Fibroblast of skin of back (primary cell): Measurements from ENCODE around the gene RPS6KA5.

ENCODE experiments used
- DNase-seq: peaks from one replicate; pipeline ENCODE4 v3.0.0-alpha.2; 2013

The RPS6KA5 gene

DNA sequence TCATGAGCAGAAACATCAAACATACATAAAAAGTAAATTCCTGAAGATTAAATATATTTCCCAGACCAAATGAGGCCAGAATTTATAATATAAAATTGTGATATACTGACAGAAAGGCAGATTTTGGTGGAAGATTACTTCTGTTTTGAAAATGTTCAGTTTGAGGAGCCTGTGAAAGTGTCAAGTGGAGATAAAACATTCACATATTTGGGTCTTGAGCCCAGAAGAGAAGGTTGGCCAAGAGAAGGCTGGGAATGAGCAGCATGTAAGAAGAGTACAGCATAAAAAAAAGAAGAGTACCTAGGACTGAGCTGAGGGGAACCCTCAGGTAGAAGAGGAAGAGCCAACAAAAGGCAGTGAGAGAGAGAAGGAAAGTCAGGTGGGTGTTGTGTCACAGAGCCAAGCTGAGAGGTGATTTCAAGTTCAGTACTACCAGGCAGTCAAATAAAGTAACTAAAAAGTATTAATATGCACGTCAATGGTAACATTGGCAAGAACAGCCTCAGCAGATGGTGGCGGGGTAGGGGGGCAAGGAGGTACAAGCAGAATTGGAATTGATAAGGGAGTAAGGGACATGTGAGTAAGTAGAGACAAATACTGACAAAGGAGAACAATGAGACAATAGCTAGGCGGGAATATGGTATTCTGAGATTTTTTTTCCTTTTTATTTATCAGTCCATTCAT is 123.5 kb downstream of the RPS6KA5 start:
- DNase-seq = no peak

DNA sequence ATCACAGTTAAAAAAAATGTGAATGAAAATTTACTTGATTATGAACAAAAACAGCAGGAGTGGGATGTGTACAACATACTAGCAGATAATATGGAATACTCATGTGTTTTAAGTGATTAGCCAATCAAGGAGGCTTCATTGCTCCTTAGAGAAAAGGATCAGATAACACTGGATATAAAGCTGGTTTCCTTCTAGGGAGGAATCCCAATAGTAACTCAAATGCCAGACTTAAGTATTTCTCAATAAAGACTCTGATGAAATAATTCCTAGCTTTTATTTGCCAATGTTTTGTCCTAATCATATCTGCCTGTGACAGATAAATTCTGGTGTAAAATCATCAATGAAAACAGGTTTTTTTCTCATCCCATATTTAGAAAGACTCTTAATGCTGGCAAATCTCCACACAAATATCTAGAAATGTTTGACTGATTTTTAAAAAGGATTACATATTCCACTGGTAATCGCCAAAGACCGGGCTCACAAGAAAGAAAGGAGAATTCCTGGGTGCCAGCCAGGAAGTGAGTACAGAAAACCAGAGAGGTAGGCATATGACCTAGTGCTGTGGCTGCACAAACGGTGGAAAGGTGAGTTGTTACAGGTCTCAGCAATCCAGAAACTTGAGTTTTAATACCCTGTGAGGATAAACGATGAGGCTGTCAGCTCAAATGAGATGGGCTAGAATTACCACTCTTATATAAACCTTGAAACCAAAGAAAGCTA is 135.7 kb downstream of the RPS6KA5 start:
- DNase-seq = no peak

DNA sequence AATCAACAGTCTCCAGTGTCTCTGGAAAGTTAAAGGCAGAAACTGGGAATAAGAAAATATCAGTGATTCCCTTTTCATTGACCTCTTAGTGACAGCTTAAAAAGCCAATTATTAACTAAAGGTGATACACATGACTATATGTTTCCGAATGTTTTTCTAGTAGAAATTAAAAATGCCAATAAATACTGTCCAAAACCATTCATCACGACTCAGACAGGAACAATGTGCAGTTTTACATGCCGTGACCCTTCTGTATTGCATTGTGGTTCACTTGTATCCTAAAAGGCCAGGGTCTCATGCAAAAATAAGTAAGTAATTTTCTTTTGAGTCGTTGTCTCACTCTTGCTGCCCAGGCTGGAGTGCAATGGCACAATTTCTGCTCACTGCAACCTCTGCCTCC is 138.3 kb downstream of the RPS6KA5 start:
- no peak for DNase-seq

DNA sequence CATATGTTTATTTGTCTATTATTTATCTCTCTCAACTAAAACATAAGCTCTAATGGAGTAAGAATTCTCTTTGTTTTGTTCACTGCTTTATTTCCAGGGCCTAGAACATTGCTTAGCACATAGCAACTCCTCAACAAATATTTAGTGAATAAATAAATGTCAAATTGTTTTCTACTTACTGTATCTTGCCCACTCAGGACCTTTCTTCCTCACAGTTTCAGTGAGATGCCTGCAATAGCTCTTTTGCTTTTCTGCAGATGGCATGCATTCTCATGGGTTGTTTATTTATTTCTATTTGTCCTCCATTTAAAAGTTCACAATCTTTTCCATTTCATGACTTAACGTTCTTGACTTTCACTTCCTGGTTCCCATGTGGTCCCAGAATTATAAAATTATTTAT is 149.3 kb downstream of the RPS6KA5 start:
- DNase-seq = peak; percentile 10

DNA sequence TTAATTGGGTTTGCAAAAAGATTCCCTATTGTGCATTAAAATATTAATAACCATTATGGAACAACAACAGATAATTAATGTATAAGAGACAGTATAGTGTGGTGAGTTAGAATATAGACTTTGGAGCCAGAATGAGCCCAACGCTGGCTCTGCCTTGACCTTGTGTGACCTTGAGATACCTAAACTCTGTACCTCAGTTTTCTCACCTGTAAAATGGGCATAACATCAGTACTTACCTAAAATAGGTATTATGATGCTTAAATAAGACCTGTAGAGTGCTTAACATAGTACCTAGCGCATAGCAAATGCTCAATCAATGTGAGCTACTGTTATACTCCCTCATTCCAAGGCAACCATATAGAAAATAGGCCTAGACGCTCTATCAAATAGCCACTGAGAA is 153.3 kb downstream of the RPS6KA5 start:
- no peak for DNase-seq

DNA sequence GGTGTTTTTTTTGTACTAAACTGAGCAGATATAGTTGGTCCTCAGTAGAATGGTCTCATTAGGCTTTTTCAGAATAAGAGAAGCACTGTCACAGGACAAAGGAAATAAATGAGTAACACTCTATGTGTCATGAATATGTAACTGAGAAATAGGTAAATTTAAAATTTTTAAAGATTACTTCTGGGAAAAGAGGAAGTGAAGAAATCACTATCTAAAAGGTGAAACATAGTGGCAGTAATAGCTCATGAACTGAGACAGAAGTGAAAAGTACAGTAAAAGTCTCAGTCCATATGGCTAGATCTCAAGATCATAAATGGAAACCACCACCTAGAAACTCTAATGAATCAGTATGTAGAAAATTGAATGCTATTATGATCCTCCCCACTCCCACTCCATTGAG is 154.9 kb downstream of the RPS6KA5 start:
- DNase-seq = no peak

DNA sequence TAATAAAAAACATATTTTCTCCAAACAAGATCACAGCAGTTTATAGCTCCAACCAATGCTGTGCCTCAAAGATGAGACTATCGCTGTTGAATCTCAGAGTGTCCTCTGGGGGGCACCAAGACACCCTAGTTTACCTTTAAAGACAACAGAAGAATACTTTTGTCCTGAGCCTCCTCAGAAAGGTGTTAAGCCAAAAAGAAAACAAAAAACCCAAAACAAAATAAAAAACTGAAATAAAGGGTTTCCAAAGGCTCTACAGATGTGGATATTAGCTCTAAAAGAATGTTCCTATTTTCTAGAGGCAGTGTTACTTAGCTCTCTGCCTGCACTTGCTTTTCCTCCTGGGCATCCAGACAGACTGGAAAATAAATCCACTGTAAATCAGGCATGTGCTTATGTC is 157.3 kb downstream of the RPS6KA5 start:
- DNase-seq = peak; percentile 49

DNA sequence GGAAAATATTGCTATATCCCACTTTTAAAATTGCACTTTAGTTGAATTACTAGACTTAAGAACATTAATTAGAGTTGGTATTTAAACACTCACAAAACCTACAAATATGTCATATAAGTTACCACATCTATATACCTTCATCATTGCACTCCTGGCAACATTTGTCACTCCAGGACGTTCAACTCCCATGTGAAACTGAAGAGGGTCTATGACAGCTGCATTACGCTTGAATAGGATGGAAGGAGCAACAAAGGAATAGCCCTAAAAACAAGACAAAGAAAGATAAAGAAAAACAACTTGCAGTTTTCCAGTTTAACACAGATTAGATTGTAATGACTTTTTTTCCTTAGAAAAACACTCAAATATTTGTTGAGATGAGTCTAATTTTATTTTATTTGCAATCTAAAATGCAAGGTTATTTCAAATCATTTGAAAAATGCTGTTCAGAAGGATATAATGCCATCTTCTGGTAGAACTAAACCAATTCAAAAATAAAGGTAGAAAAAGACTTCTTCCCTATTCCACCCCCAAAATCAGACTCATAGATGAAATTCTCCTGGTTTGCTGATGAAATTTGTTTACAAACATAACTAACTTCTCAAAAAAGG is 159.9 kb downstream of the RPS6KA5 start:
- DNase-seq = no peak

DNA sequence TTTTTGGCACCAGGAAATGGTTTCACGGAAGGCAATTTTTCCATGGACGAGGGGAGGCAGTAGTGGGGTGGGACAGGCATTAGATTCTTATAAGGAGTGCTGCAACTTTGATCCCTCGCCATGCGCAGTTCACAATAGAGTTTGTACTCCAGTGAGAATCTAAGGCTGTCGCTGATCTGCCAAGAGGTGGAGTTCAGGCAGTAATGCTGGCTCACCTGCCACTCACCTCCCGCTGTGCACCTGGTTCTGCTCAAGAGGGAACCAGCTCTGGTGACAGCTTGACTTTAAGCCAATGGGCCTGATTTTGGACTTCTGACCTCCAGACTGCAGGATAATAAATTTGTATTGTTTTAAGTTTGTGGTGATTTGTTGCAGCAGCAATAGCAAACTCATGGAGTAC is 163.4 kb downstream of the RPS6KA5 start:
- no peak for DNase-seq

DNA sequence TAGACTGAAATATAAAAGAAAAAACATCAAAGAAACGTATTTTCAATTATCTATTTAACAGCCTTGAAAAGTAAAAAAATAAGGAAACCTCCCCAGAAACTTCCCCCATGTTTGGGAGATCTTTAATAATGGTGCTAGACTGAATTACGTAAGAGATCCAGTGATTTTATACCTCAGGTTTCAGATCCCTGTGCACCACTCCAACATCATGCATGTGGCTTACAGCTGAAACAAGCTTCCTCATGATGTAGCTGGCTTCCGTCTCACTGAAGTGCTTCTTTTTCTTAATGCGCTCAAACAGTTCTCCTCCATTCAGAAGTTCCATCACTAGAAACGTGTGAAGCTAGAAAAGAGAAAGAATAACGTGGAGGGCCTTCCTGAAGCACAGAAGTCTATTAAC is 166.2 kb downstream of the RPS6KA5 start:
- no peak for DNase-seq

DNA sequence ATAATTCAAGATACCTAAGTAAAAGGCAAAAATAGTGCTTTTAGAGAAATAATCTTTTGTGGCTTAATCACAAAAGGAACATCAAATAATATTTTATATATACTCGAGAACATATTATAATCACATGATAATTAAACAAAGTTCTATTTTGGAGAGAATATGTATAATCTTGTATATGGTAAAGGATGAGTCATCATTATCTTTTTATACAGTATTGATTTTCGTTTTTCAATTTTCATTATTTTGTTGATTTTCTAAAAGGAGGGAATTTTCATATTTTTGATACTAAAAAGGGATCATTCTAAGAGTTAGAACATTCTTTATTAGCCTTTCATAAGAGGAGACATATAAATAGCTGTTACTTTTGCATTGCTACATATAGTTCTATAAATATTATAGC is 166.9 kb downstream of the RPS6KA5 start:
- no peak for DNase-seq

DNA sequence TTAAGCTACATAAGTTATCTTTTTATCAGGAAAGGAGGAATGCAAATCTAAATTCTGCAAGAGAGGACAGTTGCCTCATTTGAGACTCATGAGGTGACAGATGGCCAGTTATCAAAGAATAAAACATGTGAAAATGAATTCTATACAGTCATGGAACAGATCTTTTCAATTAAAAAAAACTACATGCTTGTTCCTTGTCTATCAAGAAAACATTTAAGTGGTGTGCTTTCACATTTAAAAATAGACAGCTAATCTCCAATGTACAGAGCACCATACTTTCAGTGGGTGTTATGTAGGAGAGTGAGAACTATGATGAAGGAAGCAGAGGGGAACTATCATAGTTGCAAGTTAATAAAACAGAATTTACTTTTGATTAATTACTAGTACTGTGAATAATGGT is 167.5 kb downstream of the RPS6KA5 start:
- DNase-seq = no peak

DNA sequence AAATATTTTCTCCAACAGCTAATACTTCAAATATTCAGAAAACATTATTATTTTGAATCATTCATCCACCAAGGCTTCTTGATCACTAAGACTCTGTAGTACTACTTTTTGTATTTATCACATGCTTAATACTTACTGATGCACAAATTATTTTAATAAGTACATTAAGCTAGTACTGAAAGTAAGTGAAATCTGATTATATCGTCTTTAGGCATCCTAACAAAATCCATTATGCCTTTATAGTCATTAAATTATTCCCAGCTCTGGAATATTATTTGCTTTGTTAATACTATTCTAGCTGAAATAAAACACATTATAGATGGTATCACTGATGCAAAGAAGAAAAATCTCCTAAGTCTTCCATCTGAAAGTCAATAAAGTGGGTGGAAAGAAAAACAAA is 169.1 kb downstream of the RPS6KA5 start:
- DNase-seq = no peak

DNA sequence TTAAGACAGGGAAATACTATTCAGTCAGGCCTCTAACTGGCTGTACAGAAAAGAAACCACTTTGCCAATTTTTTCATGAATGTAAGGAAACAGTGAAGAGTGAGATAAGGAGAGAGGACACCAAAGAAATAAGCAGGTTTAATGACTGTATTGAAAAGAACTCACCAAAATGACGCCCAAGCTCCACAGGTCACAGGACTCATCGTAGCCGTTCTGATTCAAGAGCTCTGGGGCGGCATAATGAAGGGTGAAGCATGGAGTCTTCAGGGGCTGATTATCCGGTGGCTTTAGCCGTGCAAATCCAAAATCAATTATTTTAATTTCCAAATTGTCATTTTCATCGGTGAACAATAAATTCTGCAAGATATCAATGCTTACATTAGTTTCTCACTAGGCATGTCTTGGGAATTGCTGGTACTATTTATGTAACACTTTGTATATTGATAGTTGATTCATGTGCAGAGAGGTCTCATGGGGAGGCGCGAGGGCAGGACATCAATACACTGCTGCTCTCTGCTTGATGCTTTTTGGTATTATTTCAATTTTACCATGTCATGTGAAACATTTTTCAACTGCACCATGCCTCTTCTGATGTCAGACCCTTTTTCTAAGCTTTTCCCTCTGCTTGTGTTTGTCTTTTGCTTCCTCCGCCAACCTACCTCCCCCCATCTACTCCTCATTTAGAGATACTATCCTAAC is 170.0 kb downstream of the RPS6KA5 start:
- no peak for DNase-seq

DNA sequence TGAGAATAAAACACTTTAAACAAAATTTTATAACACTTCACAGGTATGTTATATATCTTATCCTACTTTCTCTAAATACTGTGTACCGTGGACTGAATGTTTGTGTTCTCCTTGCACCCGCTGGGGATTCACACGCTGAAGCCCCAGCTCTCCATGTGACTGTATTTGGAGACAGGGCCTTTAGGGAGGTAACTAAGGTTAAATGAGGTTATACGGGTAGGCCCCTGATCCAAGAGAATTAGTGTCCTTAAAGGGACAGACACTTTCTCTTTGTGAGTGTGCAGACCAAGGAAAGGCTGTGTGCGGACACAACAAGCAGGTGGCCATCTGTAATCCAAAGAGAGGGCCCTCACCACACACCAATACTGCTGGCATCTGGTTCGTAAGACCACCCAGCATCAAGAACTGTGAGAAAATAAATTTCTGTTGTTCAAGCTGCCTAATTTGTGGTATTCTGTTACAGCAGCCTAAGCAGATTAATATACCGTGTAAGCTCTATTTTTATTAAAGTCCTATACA is 174.1 kb downstream of the RPS6KA5 start:
- DNase-seq = no peak

DNA sequence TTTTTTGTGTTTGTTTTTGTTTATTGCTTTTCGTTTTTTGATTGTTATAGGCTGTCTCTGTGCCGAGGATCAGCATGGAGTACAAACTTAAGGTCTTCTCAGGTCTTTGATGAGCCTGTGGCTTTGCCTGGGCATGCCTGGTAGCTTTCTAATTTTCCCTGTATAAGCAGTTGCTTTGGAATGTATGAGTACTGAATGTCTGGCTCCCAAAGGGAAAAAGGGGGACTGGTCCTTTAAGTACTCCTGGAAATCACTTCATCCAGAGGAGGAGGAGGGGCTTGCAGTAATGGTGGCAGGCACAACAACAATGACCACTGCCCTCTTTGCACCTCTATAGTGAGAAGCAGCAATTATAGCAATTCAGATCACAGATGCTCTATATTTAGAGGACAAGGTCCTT is 176.7 kb downstream of the RPS6KA5 start:
- DNase-seq = peak; percentile 6

DNA sequence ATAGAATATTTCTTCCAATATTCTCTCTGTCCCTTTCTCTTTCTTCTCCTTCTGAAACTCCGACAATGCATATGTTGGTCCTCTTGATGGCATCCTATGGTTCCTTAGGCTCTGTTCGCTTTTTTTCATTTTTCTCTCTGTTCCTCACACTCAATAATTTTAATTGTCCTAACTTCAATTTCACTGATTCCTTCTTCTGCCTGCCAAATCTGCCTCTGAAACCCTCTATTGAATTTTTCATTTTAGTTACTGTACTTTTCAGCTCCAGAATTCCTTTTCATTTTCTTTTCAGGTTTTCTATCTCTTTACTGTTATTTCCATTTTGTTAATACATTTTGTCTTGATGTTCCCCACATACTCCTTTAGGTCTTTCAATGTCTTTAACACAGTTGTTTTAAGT is 177.2 kb downstream of the RPS6KA5 start:
- DNase-seq = no peak

DNA sequence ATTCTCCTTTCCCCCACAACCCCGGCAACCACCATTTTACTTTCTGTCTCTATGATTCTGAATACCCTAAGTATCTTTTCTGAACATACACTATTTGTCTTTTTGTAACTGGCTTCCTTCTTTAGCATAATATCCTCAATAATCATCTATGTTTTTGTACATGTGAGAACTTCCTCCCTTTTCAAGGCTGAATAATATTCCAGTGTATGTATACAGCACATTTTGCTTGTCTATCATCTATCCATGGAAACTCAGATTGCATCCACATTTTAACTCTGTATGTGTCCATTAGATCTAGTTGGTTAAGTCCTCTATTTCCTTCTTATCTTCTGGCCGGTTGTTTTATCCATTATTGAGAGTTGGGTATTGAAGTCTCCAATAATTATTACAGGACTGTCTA is 180.2 kb downstream of the RPS6KA5 start:
- DNase-seq = no peak

DNA sequence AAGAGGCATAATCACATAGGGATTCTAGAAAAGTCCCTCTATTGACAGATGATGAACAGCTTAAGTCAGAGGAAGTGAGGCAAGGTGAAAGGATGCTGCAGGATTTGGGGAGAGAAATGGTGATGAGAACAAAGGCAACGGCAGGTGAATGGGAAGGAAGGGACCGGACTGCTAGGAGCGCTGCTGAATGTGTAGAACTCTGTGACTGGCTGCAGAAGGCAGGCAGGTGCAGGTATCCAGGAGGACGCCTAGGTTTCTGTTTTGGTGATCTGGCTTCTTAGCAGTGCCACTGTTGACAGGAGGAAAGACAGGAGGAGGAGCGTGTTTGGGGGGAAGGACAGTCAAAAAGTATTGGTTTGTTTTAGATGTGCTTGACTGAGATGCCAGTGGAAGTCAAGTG is 185.8 kb downstream of the RPS6KA5 start:
- no peak for DNase-seq

DNA sequence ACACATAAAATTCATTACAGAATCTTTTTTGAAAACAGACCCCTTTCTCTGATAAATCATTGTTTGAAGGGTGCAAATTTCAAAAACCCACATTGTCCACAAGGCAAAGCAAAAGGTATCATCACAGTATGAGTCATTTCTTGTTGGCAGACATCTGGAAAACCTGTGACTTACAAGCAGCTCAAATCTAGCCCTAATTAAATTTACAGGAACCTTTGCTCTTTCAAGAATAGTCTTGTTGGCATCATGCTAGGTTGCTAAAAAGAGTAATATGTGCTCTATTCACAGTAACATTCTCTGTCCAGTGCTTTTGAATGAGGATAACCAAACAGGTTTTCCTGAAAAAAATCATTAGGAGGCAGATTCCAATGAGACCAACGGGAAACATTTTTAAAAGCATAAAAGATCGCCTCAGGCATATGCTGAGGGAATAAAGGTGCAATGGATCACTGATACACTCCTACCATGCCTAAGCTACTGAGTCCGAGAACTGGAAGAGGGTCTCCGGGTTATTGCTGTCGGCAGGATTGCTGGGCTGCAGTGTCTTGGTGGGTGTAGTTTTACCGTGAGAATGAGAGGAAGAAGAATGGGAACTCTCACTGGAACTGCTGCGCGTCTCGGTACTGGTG is 188.7 kb downstream of the RPS6KA5 start:
- DNase-seq = peak; percentile 15

DNA sequence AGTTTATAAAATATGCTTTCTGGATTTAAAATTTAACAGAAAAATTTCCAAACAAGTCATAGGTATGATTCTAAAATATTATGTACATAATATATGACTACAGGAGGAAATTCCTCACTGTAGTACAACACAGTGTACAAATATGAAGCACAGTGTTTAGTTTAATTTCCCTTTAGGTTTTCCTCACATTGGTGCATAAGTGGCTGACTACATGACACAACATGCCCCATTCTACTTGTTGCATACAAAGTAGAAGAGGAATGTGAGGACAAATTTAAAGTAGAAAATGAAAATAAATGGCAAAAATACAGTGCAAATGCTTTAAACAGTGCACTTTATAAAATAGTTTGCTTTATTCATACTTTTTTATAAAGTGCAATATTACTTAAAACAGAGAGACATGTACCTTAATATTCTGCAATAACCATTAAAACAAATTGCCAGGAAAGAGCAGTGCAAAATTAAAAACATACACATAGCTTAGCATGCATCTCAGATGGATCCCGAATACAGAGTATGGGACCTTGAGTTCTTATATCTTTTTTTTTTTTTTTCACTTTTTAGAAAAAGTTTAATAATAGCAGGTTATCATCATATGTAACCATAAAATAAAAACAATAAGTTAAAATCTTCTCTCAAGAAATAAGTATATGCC is 189.4 kb downstream of the RPS6KA5 start:
- DNase-seq = no peak

DNA sequence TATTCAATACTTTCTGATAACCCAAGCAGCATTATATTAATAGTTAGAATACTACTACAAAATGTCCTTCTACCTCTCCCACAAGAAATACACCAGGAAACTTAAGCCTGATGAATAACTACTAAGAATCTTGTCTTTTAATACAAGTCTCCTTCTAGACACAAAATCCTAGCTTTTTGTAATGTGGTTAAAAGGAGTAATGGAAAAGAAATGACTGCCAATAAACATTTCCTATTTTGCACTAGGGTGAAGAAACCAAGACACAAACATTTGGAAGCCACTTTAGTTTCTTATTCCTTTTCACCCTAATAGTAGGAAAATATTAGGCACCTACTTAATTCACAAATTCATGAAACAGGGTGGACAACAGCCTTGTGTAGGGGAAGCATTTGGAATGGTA is 192.9 kb downstream of the RPS6KA5 start:
- no peak for DNase-seq
